Body of pancreas (tissue), 4 donors: Measurements from ENCODE around the gene TBX18. TPM values are rescaled to one million over a fixed set of nuclear protein-coding genes. Genes with fewer than 3 reads are reported as not detected.

ENCODE experiments used
- ATAC-seq: fragments of 150-250 bp; one replicate; pipeline ENCODE4 v1.9.1; 2016
- DNase-seq, 4 donors: peaks; one replicate each; pipeline ENCODE4 v3.0.0-alpha.2; 2019
- H3K27ac ChIP-seq, 4 donors: fragments of 200-600 bp; sonication (generic); 1 replicate in 3 of 4; 2 replicates in 1 of 4; pipeline versions ENCODE4 v1.5.1 to v1.6.1; 2016 to 2019; ENCODE audit warnings: mild to moderate bottlenecking in 1 of 4, mixed read lengths in 1 of 4, moderate library complexity in 1 of 4
- H3K27me3 ChIP-seq, 2 donors: fragments of 200-600 bp; sonication (generic); one replicate each; pipeline ENCODE4 v1.6.0; 2016; ENCODE audit warnings: mild to moderate bottlenecking in 1 of 2
- H3K36me3 ChIP-seq, 2 donors: fragments of 200-600 bp; sonication (generic); replicated peaks in 1 of 2; 2 replicates each; pipeline ENCODE4 v1.5.1; 2016; ENCODE audit warnings: low read depth in 2 of 2; ENCODE audit not compliant: insufficient read depth in 1 of 2
- H3K4me1 ChIP-seq: fragments of 200-600 bp; sonication (generic); one replicate; pipeline ENCODE4 v1.6.0; 2016
- H3K4me3 ChIP-seq, 2 donors: fragments of 200-600 bp; sonication (generic); 1 replicate in 1 of 2; 2 replicates in 1 of 2; pipeline ENCODE4 v1.5.1; 2016 to 2019
- H3K9me3 ChIP-seq, 3 donors: fragments of 200-600 bp; sonication (generic); 1 replicate in 2 of 3; 2 replicates in 1 of 3; pipeline ENCODE4 v1.5.1; 2016
- CTCF ChIP-seq, 7 experiments: fragments of 450-650 bp in 4 of 7; fragments of 200-600 bp in 3 of 7; sonication (generic) in 3 of 7; IDR thresholded peaks; one replicate each; pipeline ENCODE4 v1.5.1; 2016 to 2019; ENCODE audit warnings: antibody characterized with exemption in 7 of 7
- POLR2A ChIP-seq, 3 donors: fragments of 450-650 bp; IDR thresholded peaks; one replicate each; pipeline ENCODE4 v1.6.1; 2016; ENCODE audit warnings: antibody characterized with exemption in 3 of 3, mild to moderate bottlenecking in 2 of 3
- WGBS, 2 donors: methylation state at CpG; one replicate each; pipeline ENCODE4 v1.1.5; 2017; 5-methylcytosine and 5-hydroxymethylcytosine counted together
- intact Hi-C: fragments of 100-400 bp; cut with DNase I; formaldehyde crosslinking; loops from one replicate; pipeline ENCODE4 v1.15.1; 2023
- total RNA-seq, 2 donors: library from RNA; depleted of rRNA; stranded (reverse); fragments of >200 nt; gene quantifications; one replicate each; pipeline ENCODE4 v1.1.0, GENCODE V29; 2016

Gene TBX18
- total RNA-seq, 2 donors from 2014 or later: 0.52 to 2.0 TPM

DNA sequence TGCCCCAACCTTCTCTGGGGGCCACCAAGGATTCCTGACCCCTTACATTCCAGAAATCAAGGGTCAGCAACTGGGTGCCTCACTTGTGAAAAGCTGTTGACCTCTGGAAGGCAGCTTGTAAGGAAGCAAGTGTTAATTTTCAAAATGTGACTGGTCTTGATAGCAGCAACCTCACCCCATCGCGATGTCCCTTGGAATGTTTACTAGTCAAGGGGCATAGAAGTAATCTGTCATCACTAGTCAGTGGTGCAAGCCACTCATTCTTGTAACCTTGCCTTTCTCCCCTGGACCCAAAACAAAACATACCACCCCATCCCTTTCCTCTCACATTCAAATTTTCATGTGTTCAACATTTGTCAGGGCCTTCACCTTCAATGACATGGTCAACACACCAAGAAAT lies 30.5 kb downstream of the TBX18 start:
- Histone ChIP-seq H3K4me3 (no peak overlapping the region), H3K9me3 (no peaks in the 10 kb centered on the region), H3K36me3 (no peaks in the 10 kb centered on the region), H3K27ac (no peak overlapping the region), H3K4me1 (no peaks in the 10 kb centered on the region), H3K27me3 (no peaks in the 10 kb centered on the region)
- intact Hi-C loops: no loop called here
- TF ChIP-seq CTCF (IDR thresholded peaks at IDR 0.05): no peak
- no peak for TF ChIP-seq POLR2A (IDR thresholded peaks at IDR 0.05)
- DNase-seq: no peak
- no peak for ATAC-seq
- 45 to 47% methylated on average over 2 of the region's 2 CpGs for WGBS, 2 donors

DNA sequence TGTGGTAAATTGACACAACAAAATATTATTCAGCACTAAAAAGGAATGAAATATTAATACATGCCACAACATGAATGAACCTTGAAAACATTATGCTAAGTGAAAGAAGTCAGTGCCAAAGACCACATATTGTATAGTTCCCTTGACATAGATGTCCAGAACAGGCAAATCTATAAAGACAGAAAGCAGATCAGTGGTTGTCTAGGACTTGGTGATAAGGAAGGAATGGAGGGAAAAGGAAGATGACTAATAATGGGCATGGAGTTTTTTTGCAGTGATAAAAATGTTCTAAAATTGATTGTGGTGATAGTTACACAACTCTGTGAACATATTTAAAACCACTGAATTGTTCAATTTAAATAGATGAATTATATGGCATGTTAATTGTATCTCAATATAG lies 32.5 kb downstream of the TBX18 start:
- no peaks in the 10 kb centered on the region for H3K27me3 ChIP-seq
- no peaks in the 10 kb centered on the region for H3K4me1 ChIP-seq
- no peaks in the 10 kb centered on the region for H3K9me3 ChIP-seq
- intact Hi-C loops: no loop called here
- TF ChIP-seq POLR2A (IDR thresholded peaks at IDR 0.05) (no peak), CTCF (IDR thresholded peaks at IDR 0.05) (no peak)
- no peak overlapping the region for H3K27ac ChIP-seq
- no peaks in the 10 kb centered on the region for H3K36me3 ChIP-seq
- DNase-seq: no peak
- ATAC-seq: no peak
- no peak overlapping the region for H3K4me3 ChIP-seq

DNA sequence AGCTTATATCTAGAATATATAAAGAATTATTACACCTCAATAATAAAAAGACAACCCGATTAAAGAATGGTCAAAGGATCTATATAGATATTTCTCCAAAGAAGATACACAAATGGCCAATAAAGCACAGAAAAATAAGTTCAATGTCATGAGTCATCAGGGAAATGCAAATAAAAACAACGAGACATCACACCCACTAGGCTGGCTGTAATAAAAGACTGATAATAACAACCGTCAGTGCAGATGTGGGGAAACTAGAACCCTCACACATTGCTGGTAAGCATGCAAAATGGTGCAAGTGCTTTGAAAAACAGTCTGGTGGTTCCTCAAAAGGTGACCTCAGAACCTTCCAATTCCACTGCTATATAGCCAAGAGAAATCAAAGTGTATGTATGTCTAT lies 33.0 kb downstream of the TBX18 start:
- TF ChIP-seq CTCF (IDR thresholded peaks at IDR 0.05) (no peak), POLR2A (IDR thresholded peaks at IDR 0.05) (no peak)
- intact Hi-C loops: no loop called here
- Histone ChIP-seq H3K4me1 (no peaks in the 10 kb centered on the region), H3K36me3 (no peaks in the 10 kb centered on the region), H3K27ac (no peak overlapping the region), H3K9me3 (no peaks in the 10 kb centered on the region), H3K27me3 (no peaks in the 10 kb centered on the region), H3K4me3 (no peak overlapping the region)
- ATAC-seq (no peak), DNase-seq (no peak)
- 40 to 49% methylated on average over 3 of the region's 3 CpGs for WGBS, 2 donors

GRCh38 chr6:84728602-84729001 lies 35.8 kb downstream of the TBX18 start:
- DNase-seq: no peak
- intact Hi-C loops: no loop called here
- ATAC-seq: no peak
- Histone ChIP-seq H3K27me3 (no peaks in the 10 kb centered on the region), H3K9me3 (no peaks in the 10 kb centered on the region), H3K4me3 (no peak overlapping the region), H3K36me3 (no peaks in the 10 kb centered on the region), H3K4me1 (no peaks in the 10 kb centered on the region), H3K27ac (no peak overlapping the region)
- TF ChIP-seq CTCF (IDR thresholded peaks at IDR 0.05): peak in 6 of 7 experiments; percentile 15 to 42 (median 19)
- no peak for TF ChIP-seq POLR2A (IDR thresholded peaks at IDR 0.05)

DNA sequence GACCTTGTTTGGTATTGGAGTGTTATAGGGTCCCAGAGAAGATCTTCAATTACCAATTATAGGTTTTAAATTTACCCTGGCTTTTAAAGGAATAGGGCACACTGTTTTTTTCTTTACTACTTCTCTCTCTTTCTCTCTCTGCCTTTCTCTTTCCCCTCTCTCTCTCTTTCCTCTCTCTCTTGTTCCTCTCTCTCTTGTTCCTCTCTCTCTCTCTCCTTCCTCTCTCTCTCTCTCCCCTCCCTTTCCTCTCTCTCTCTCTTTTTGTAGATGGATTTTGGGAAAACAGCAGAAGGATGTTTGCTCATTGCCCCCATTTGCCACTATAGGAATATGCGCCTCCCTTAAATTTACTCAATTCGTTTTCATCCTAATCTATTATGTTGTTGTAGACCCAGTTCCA lies 45.2 kb downstream of the TBX18 start:
- Histone ChIP-seq H3K36me3 (no peaks in the 10 kb centered on the region), H3K4me1 (no peaks in the 10 kb centered on the region), H3K9me3 (no peaks in the 10 kb centered on the region), H3K27ac (no peak overlapping the region), H3K27me3 (no peaks in the 10 kb centered on the region), H3K4me3 (no peak overlapping the region)
- ATAC-seq (no peak), DNase-seq (no peak)
- intact Hi-C loops: no loop called here
- TF ChIP-seq CTCF (IDR thresholded peaks at IDR 0.05) (no peak), POLR2A (IDR thresholded peaks at IDR 0.05) (no peak)
- WGBS, 2 donors: 27 to 35% methylated on average over 2 of the region's 2 CpGs
